ENCODE data around the gene GNAS-AS1. TPM values are rescaled to one million over a fixed set of nuclear protein-coding genes. Genes with fewer than 3 reads are reported as not detected.
A peak's percentile ranks its signal among the peaks of the same experiment; 100 is the strongest.

Gene GNAS-AS1
- total RNA-seq, 1 donor from 2014 or later = 1.6 TPM

DNA sequence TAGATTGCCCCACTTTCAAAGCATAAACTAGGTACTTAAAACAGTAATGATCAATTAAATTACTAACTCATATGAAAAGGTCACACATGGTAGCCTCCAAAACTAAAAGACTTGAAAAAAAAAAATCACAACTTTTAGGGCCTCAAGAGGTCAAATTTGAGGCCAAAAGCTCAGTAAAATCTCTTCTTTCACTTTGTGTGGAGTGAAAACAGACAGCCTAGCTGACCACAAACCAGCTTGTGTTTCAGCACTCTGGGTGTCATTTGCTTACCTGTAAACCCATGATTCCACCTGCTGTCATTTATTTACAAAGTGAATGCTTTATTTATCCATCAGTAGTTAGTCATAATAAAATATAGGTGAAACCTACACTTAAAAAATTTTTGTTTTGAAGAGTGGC is 35.8 kb upstream of the GNAS-AS1 start:
- no peak for DNase-seq (ENCODE audit: low spot score)

DNA sequence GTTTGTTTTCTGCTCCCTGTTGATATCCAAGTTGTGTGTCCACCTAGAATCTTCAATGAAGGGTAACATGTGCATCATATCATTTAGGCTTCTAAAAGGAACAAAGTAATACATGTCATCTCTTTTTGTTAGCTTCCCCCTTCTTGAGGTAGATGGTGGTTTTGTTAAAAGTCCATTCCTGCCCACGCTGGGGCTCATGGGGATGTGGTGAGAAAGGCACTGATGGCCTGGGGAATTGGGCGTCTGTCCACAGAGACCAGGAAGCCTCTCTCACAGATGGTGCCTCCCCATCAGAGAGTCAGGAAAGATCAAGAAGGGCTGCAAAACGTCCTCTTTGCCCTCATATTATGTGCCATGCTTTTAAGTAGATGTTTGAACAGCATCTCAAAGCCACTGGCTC is 34.3 kb upstream of the GNAS-AS1 start:
- DNase-seq (ENCODE audit: low spot score) = no peak

DNA sequence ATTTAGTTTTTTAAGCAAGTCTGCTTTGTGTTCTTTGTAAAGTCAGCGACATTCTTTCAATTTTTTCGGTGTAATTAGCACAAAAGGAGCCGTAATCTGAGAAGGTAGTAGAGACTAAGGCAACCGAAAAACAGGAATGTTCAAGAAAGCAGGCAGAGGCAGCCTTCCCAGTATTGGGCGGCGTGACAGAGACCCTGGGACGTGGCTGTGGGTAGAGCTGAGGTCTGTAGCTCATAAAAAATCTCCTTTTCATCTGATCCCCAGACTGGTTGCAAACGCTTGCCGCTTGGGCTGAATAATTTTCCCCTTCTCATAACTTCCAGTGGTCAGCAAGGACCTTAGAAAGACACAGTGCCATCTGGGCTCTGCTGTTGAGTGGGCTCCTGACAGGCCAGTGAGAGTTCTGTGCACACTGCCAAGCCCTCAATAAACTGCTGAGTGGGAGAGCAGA is 32.6 kb upstream of the GNAS-AS1 start:
- no peak for DNase-seq (ENCODE audit: low spot score)

DNA sequence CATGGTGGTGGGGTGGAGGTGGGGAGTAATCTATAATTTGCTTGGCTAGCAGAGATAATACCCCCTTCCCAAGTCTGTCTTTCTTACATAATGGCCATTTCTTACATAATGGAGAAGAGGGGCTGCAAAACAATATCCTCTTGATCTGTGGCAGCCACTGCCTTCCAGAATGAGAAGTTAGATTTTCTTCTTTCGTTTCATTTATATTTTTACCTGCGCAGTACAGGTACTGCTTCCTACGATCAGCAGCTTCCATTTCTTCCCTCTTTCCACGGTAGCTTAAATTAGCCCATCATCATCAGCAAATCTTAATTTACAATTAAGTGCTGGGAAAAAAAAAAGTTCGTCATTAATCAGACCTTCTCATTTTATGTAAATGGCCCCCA is 32.0 kb upstream of the GNAS-AS1 start:
- no peak for DNase-seq (ENCODE audit: low spot score)

DNA sequence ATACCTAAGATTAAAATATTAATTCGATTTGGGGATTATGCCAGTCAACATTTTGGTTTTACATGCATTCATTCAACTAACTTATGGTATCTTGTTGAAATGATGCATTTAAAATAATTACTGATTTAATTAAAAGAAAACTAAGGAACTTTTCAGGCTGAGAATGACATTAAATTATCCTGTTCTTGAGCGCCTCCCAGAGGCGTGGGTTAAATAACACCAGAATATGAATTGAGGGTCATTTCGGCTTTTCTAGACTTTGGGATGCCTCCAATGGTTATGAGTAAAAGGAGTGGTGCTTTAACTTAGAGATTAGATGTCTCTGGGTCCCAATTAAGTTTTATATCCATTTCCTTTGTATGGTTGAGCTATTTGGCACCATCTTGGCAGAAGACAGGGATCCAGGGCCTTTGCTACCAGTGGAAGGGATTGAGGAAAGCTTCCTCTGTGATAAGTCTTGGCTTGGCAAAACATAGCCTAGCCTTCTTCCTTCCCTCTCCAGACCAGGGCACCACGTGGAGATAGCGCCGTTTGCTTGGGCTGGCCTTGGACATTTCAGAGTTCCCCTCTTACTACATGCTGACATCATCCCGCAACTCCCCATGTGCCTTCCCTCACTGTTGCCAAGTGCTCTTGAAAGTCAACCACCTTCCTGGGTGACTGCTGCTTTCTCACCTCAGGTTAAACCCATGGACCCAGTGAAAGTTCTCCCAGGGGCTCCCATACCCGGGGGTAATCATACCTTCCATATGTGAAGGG is 30.5 kb upstream of the GNAS-AS1 start:
- DNase-seq (ENCODE audit: low spot score) = no peak

DNA sequence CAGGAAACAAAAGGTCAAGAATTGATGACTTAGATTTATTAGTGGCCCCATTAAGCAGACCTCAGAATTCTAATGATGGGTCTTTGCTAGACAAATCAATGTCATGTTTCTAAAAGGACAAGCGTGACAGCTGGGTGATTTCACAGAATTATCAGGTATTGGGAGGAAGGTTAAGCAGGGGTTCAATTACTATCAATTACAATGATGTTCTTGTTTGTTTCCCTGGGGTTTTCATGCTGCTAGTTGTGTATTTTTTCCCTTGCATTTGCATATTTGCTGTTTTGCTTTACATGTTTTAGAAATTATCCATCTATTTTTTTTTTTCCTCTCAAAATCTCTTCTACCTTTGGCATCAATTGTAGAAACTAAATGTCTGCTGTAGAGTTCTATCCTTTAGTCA is 29.7 kb upstream of the GNAS-AS1 start:
- no peak for DNase-seq (ENCODE audit: low spot score)

DNA sequence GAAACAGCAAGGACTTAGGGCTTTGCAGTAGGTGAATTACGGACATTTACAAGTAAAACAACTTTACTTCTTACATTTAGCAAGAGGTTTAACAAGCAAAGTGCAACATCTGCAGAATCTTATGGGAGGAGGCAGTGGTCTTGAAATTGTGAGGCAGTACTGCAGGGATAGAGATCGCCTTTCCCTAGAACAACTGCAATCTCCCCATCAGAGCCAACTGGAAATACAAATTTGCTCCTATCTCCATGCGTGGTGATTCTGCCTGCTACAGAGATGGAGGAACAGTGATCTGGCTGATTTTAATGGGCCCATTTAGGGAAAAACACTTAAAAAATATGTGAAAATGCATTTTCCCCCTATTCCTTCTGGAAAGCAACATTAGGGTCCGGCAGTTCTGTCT is 27.7 kb upstream of the GNAS-AS1 start:
- DNase-seq (ENCODE audit: low spot score) = no peak

DNA sequence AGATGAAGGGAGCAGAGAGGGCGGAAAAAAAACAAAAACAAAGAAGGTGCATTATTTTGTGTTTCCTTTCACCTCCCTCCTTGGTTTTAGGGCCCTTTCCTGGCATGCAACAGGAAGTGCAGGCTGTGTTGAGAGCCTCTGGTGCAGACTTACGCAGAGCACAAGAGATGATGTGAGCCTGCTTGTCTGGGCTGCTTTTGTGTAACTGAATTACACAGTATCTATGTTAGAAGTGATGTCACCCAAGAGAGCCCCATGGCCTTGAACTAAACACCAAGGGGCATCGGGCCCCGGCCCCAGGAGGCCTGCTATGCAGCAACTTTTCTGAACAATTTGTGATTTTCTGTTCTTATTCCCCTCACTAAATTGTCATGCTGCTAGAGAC is 27.3 kb upstream of the GNAS-AS1 start:
- DNase-seq (ENCODE audit: low spot score) = no peak

DNA sequence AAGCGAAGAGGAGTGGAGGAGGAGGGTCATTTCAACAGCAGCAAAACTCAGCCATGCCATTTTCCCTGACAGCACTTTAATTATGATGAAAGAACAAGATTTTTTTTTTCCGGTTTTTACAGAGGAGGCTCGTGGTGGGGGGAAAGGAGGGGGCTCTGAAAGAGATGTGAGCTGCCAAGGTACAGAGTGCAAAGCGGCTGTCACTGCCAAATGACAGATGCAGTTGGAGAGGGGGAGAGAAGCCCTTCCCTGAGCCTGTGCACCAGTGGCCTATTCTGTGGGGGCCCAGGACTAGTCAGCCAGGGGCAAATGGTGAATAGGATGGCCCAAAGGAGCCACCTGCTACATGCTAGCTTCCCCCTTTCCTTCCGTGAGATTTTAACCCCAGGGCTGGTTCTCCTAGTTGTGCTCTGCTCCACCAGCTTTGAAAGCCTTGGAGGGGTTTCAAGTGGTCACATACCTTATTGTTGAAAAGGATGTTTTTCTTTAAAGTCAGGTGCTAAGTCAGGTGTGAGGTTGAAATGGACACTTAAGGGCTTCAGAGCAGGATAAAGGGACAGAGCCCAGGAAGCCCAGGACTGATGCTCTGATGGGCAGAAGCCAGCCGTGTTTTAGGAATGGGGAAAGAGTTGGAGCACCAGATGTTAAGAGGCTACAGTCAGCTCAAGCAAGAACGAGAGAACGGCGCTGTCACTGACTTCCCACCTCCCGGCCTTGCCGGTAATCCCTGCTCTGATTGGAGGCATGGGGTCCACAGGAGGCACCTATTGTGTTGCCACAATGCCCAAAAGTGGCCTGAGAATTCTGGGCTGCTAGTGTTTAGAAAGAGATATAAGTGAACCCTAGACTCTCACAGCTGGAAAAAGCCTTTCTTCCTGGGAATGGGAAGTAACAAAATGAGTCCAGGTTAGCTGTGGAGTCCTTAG is 26.6 kb upstream of the GNAS-AS1 start:
- no peak for DNase-seq (ENCODE audit: low spot score)

DNA sequence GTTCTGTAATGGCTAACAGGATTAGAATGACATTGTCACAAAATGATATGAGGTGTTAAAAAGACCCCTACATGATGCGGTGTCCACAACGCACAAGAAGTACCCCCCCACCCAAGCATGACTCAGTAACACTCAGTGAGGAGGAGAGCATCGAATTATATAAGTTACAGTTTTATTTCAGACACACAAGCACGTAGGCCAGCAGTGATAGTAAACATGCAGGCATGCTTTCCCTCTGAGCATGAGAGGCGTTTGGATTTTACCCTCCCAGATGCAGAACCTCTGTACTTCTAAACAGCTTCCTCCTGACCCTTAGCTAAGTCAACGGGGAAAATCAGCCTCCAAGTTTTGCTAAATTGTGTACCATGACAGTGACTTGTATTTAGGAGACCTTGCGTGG is 25.7 kb upstream of the GNAS-AS1 start:
- no peak for DNase-seq (ENCODE audit: low spot score)

DNA sequence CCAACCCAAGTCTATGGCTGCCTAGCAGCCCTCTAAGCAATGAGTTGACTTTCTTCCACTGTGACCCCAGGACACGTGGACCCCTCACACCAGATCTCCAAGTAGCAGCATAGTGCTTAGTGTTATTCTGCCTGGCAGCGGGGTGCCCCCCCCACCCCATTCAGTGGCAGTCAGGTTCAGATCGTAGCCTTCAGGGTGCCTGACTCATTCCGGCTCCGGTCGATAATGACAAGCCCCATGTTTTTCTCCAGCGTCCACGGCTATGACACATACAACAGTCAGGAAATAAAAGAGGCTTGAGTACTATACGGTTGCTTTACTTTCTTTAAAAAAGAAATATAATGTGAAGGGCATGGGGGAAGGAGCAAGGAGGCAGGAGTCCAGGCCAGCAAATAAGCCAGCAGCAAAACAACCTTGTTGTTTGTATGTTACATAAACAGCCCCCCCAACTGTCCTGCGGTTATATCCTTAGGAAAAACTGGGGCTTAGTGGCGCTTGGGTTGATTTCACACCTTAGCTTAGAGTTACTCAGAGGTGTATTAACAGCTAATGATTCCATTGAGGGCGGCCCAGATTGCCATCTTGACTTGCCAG is 24.9 kb upstream of the GNAS-AS1 start:
- no peak for DNase-seq (ENCODE audit: low spot score)

DNA sequence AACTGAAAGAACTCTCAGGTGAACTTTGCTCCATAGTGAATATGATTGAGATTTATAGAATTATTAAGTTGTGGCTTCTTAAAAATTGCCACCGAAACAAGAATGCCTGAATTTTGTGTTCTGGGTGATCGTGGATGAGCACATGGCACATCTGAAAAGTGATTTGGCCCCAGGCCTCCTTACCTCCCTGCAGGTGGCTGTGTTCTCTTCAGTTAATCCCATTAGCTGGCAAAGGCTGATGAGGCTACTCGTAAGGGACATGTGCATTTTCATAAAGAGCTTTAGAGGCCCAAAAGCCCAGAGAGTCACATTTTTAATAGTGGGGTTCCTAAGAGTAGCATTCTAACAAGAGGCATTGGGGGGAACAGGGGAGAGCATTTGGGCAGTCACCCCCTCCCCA is 24.4 kb upstream of the GNAS-AS1 start:
- DNase-seq (ENCODE audit: low spot score) = no peak

DNA sequence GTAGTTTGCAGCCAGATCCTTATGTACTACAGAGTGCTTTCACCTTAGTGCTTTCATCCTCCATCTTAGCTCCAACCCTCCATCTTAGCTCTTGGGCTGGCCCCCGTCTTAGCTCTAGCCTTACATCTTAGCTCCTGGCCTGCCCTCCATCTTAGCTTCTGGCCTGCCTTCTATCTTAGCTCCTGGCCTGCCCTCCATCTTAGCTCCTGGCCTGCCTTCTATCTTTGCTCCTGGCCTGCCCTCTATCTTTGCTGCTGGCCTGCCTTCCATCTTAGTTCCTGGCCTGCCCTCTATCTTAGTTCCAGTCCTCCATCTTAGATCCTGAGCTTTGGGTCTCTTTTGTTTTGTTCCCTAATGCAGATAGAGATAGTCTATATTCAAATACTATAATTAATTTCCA is 23.8 kb upstream of the GNAS-AS1 start:
- DNase-seq (ENCODE audit: low spot score) = no peak

DNA sequence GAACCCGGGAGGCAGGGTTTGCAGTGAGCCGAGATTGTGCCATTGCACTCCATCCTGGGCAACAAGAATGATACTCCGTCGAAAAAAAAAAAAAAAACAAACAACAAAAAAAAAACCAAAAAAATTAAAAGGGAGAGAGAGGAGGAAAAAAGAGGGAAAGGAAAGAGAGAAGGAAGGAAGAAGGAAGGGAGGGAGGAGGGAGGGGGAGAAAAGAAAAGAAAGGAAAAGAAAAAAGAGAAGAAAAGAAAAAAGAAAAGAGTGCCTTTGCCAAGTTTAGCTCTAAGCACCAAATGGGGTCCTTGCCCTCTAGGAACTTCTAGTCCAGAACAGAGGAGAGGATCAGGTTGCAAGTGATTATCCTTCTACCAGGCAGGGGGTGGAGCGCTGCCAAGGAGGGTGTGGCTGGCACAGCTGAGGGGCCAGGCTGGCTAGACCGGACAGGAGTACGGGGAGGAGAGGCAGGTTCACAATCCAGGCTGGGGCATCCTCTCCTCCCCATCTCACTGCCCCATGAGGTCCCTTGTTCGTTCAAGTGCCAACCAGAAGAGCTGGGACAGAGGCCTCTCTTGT is 20.9 kb upstream of the GNAS-AS1 start:
- no peak for DNase-seq (ENCODE audit: low spot score)

DNA sequence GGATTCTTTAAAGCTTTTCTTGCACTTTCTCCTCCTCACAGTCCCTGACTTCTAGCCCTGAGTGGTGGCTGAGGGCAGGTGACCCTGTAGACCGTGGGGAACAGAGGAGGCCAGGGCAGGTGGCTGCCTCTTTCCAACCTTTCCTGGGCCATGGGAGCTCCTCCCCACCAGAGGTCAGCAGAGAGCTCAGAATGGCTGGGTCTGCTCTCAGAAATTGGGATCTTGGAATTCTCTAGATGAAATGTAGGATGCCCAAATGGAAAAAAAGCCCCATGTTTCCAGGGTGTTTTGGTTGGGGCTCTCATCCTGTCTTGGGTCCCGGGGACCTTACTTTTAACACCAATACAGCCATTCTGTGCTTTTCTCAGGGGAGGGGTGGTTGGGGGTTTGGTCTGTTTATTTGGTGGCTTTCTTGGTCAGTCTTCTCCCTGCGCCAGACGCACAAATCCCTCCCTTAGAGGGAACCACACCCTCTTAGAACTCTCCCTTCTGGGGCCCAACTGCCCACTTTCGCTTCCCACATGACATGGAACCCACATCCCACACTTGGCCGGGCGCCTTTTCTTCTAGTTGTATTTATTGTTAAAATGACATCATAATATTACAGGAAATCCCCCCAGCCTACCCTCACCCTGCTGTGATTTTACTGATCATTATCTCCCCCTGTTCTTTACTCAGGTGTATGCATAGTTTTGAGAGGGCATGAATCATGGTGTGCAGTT is 19.8 kb upstream of the GNAS-AS1 start:
- peak; percentile 69 for DNase-seq (ENCODE audit: low spot score)

DNA sequence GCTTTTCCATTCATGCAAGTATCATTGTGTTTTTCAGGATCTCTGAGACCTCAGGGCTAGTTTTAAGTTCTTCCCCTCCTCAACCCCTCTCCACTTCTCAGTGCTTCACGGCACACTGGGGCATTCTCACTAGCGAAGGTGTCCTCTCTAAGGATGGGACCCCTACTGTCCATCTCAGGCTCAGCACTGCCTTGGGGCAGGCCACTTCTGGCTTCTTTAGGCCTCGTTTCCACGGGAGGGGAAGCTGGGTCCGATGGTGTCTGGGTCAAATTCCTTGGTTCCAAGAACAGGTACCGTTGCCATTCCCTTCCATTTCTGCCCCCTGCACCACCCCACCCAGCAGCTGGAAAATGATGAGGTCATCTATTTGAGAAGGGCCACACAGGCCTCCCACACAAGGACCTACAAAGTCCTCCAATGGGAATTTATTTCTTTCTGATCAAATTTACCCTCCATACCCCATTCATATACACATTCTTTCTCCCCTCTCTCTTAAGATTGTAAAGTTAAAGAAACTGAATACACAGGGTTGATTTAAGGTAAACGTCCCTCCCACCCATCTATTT is 19.0 kb upstream of the GNAS-AS1 start:
- no peak for DNase-seq (ENCODE audit: low spot score)

DNA sequence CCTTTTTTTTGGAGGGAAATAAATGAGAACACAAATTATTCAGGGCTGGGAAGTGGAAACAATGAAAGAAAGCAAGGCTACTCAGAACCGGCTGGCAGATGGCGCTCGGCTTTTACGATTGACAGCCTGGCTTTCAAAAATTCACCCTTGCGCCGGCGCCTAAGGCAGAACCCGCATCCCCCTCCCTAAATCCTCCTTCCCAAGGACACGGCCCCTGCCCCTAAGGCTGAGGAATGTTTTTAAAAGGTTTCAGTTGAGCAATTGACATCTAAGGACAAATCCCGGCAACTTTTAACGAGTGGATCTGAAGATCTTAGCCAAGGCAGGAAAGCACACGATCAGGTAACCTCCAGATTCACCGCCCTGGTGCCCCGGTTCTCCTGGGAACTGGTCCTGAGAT is 18.1 kb upstream of the GNAS-AS1 start:
- no peak for DNase-seq (ENCODE audit: low spot score)

DNA sequence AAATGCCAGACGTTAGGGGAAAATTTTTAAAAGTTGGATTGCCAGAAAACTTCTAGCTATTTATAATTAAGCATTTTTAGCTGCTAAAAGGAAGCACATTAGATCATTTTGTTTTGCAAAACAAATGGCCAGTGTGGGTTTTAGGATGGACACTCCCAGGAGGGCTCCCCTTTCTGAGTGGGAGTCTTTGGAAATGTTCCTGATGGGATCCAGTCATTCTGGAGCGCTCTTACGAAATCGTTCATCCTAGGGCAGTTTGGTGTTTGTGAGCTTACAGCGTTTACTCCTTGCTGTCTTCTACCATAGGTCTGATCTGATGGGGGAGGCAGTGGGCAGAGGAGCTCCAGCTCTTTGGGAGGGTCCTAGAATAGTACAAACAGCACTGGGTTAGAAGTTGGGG is 16.5 kb upstream of the GNAS-AS1 start:
- DNase-seq (ENCODE audit: low spot score) = no peak

DNA sequence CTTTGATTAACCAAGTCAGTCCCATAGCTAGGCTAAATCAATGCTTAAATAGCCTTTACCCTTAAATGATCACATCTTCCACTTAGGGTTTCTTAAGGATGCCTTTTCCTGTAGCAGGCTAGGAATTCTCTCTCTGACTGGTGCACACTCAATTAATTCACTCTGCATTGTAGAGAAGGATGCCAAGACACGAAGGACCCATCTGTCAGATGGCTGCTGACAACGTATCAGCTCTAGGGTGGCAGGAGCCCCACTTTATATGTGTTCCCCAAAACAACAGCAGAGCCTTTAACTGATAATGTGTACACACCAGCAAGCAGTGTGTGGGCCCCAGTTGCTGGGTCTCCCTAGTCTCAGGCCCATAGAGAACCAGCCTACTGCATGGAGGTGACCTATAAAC is 15.1 kb upstream of the GNAS-AS1 start:
- no peak for DNase-seq (ENCODE audit: low spot score)

DNA sequence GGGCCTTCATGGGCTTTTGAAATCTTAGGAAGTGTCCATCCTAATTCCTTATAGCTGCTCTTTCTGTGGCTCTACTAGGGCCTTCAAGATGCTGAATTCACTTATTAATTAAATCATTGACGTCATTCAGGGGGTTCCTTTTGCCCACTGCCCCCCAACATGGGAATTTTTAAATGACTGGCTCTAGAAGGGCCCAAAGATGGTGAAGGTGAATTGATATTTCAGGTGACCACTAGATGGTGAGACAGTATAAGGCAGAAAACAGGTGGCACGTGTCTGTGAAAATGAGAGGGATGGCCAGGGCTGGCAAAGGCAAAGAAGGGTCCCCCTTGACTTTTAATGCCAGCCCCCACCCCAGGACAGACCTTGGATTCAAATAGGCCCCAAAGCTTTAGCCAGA is 13.6 kb upstream of the GNAS-AS1 start:
- no peak for DNase-seq (ENCODE audit: low spot score)

DNA sequence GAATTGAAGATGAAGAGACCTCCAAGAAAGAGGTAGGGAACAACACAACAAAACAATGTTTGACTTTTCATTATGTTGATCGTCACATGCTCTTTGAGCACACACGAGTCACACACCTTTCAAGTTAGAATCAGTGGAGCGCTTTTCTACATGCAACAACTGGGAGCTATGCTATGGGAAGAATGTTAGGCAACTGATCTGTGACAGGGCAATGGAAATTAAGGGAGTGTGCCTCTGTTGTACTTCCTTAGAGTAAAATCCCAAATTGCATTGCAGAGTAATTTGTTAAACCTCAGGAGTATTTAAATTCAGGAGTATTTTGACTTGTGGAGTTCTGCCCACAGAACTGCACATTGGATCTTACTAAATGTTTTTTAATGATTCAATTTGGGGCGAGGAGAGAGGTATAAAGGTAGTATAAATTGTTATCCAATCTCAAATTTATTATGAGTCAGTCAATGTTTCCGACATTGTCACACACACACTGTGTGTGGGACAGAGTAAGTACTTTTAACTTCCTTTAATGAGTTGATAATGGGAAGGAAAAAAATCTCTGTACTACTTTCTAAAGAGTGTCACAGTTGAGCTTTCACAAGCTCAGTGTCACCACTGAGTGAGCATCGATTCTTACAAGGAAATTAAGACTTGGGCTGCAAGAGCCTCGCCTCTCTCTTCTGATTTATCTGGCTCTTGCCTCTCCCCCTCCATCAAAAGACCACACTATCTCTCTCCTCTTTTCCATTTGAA is 12.5 kb upstream of the GNAS-AS1 start:
- no peak for DNase-seq (ENCODE audit: low spot score)
